GM21447 (cell line): Measurements from ENCODE around the gene FNDC7.
"Not testable (repeated sequence)": the region's sequence is repeated elsewhere in the genome, so short reads cannot be mapped to it uniquely, and the experiment has no call there.

Source experiments
- ATAC-seq: cut with Tn5 transposase; IDR thresholded peaks from one replicate; pipeline ENCODE4 v1.9.1; 2021; ENCODE audit not compliant: unreplicated experiment

FNDC7 gene

GRCh38 chr1:108699375-108700332 lies 13.1 kb upstream of the FNDC7 start:
- ATAC-seq = no peak

- no peak for ATAC-seq
Measured at GRCh38 chr1:108701176-108701849, 11.4 kb upstream of the FNDC7 start.

DNA sequence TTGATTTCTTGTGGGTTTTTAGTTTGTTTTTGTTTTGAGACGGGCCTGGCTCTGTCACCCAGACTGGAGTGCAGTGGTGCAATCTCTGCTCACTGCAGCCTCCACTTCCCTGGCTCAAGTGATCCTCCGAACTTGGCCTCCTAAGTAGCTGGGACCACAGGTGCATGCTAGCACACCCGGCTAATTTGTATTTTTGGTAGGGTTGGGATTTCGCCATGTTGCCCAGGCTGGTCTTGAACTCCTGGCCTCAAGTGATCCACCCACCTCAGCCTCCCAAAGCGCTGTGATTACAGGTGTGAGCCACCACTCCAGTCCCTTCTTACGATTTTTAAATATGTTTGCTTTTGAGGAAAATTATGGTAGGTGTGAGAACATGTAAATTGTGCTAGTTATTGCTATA lies 10.6 kb upstream of the FNDC7 start:
- not testable (repeated sequence) for ATAC-seq

DNA sequence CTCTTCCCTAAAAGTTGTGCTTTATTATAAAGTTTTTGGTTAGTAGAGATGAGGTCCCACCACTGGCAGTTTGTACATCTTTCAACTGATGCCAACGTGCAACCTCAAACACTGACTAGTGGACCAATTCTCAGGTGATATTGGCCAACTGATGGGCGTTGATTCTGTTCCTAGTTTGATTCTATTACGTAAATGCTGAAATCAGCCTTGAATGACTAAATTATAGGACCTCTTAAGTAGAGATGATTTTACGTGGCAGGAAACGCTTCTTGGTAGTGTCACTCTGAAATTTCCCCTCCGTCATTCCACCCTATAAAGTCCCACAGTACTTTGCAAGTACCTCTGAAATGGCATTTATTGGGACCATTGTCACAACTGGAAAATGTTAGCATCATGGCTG lies 8.8 kb upstream of the FNDC7 start:
- no peak for ATAC-seq

DNA sequence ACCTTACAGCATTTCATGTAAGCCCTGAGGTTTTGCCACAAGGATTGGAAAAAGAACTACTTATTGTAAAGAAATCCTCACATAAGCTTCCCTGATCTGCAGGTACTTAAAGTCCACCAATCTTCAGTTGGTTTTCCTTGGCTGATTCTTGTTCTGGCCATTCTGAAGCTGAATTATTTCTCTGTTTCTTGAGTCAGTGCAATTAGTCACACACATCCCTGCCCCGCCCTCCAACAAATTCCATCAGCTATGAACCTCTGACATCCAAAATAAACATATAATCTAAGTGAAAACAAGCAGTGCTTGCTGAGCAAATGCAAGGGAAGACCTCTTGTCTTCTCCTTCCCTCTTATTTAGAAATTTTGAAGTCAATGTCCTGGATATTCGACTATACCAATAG lies 8.2 kb upstream of the FNDC7 start:
- ATAC-seq = no peak

DNA sequence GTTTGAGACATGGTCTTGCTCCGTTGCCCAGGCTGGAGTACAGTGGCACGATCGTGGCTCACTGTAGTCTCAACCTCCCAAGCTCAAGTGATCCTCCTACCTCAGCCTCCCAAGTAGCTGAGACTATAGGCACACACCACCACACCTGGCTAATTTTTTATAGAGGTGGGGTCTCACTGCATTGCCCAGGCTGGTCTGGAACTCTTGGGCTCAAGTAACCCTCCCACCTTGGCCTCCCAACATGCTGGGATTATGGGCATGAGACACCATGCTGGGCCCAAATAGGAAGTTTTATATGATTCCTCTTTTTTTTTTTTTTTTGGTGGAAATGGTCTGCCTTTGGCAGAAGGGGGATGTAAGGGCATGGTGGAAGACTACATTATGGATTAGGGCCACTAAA lies 6.1 kb upstream of the FNDC7 start:
- no peak for ATAC-seq

GRCh38 chr1:108708691-108709660 lies 3.7 kb upstream of the FNDC7 start:
- ATAC-seq = no peak

DNA sequence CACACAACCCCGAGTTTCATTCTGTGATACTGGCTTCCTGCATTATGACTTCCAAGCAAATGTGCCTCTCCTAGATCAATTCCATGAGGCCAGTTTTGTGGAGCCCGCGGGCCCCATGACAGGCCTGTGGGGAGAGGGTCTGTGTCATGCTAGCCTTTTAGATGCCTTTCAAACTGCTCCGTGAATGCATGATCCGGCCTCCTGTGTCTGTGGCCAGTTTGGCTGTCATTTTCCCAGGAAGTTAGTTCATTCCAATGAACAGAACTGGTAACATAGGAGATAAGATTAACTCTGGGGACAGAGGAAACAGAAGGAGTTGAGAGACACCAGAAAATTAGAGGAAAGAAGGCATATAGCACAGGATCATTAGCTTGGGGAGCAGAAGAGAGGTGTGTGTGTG lies 3.2 kb downstream of the FNDC7 start:
- no peak for ATAC-seq

GRCh38 chr1:108716437-108717230 lies 3.9 kb downstream of the FNDC7 start:
- ATAC-seq = no peak

DNA sequence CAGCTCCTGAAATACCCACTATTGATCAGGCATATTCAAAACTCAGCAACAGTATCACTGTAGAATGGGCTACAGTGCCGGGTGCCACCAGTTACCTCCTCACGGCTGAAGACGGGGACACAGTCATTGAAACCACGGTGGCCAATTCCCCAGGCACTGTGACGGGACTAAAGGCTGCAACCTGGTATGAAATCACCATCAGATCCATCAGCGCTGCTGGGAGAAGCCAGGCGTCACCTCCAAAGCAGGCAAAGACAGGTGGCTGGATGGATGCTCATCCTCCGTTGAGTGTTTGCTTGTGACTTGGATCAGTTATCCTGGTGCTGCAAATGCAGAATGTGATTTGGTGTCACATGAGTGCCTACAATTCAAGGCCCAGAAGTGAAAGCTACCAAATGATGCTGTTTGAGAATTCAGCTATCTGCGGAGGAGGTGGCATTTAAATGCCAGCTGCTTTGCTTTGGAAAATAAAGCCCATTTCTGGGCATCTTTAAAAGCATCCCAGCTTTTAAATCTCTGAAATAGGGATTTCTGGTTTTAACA lies 5.1 kb downstream of the FNDC7 start:
- no peak for ATAC-seq

DNA sequence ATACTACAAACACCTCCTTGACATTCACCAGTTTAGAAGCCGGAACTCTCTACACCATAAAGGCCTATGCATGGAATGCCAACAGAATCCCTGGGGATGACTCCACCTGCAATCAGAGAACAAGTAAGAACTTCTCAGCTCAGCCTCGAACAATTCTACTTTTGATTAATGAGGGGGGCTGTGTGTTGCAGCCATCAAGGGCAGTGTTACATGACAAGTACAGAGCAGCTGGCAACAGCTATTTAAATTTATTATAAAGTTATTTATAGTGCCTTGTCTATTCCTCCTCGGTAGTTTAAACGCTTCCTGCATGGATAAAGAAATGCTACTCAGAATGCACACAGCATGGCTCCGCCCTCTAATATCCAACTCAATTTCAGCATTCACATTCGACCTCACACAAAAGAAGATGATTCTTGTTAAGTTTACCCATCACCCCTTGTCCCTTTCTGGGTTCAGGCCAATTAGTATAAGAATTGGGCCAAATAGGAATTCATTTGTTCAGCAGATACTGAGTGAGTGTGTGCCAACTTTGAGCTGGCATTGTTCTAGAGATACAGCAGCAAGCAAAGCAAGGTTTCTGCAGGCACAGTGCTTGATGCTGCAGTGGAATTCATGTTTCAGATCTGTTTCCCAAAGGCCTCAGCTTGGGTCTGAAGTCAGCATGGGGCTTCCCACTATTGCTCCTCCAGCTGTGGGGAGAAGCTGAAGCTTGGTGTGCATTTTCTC lies 6.4 kb downstream of the FNDC7 start:
- no peak for ATAC-seq

DNA sequence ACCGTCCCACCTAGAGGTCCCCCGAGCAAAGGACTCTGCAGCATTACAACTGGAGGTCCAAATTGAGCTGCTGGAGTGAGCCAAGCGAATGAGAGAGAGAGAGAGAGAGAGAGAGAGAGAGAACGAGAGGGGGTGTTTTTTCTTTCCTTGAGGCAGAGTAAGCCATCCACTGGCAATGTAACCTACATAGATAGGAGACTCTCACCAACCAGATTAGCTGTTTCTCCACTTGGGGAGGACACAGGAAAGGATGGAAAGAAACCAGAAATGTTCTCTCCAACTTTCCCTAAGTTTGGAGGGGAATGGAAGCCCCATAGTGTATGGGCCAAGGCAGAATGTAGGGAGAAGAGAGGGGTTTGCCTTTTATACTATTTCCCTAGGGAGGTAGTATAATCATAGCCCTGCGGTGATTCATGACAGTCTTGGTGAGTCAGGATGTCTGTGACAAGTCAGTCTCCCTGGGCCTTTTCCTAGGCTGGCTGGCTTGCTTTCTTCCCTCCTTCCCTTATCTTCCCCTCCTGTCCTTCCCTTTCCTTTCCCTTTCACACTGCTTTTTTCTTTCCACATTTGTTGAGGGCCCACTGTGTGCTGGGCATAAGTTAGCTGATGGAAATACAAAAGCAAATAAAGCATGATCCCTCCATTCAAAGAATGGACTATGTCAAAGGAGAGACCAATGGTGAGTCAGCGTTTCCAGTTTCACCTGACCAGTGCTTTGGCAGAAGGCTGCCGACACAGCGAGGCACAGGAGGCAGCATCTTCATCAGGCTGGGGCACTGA lies 7.1 kb downstream of the FNDC7 start:
- ATAC-seq = no peak

DNA sequence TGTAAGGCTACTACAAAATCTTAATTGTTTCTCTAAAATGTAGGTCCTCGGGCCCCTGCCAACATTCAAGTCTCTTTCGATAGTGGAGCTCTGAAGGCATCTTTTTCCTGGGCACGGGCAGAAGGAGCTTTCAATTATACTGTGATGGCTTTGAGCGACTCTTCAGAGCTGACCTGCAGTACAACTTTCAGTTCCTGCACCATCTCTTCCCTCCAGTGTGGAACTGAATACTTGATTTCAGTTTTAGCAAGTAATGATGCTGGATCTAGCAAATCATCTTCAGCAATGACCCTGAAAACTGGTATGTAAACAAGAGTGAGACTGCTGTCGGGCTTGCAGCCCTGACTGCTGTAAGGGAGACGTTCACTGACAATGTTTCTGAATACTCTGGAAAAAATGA lies 9.6 kb downstream of the FNDC7 start:
- no peak for ATAC-seq

DNA sequence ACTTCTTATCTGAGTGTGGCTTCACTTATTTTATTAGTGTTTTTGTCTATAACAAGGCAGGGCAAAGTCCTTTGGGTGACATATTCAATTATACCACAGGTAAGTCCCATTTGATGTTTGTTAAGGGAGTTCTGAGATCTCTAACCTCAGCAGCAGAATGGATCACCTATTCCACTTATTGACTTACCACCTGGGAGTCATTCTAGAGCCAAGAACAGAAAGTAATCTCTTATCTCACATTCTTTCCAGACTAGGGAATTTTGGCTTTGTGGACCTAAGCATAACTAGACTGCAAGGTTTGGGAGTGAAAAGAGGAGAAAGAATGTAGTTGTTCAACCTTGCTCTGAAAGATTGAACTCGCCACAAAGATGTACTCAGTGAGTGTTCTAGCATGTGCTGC lies 13.2 kb downstream of the FNDC7 start:
- ATAC-seq = no peak

DNA sequence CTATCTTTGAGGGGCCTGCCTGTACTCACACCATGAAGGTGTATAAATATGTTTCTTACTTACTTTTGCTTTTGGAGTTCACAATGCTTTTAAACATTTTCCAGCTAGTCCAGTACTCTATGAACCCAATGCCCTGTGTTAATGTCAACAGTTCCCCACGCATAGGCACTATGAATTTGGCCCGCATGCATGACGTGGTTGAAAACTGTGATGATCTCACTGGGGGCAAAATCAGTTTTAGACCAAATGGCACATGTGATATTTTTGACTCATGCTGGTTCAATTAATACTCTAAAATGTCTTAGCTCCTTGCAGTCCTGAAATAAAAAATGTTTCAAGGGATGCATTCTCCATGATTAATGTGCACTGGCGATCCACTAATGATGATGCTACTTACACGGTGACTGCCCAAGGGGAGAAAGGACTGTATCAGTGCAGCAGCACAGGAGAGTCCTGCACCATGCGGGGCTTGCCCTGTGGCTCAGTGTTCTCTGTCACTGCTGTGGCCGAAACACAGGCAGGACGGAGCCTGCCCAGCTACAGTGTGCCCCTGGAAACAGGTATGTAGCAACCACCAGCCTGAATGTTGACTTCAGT lies 15.7 kb downstream of the FNDC7 start:
- ATAC-seq = no peak

DNA sequence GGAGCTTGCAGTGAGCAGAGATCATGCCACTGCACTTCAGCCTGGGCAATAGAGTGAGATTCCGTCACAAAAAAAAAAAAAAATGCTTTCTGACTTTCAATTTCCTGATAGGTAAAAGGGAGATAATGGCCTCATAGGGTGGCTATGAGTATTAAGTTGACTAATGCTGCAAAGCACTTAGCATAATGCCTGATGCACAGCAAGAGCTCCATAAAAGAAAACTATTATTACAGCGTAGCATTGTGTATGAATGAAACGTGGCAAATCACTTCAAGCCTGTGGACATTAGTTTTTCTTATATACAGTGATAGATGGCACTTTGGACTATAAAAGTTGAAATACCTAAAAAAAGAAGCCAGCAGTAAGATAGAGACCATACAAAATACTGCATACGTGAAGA lies 16.8 kb downstream of the FNDC7 start:
- no peak for ATAC-seq

GRCh38 chr1:108732398-108732797 lies 19.7 kb downstream of the FNDC7 start:
- no peak for ATAC-seq

DNA sequence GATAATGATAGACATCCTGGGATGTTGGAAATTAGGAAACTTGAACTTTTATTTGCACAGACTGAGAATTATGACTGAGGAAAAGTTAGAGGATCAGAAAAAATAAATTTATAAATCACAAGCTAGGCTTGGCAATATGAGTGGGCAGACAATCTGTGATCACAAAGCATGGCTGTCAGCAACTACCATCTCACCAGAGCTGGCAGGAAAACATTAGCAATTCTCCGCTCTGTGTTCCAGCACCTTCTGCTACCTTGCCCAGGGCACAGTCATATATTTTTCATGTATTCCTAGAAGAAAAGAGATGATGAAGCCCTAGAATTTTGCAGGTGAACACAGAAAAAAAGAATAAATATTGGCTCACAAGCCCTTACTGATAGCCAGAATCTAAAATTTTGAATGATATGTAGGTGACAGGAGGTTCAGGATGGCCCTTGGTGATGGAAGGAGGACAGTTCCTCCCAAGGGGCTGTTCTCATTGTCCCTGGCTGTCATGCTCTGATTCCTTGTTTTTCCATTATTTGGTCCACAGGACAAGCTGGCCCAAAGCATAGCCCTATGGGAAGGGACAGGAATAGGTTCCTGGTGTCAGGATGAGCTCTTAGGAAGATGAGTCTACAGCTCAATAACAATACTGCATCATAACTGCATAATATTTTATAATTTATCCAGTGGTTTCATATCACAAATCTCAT lies 21.6 kb downstream of the FNDC7 start:
- no peak for ATAC-seq
